ENCODE results near the gene KCNJ15. TPM values are rescaled to one million over a fixed set of nuclear protein-coding genes. Genes with fewer than 3 reads are reported as not detected.

KCNJ15 gene
- total and polyA plus RNA-seq, 2 experiments from 2014 or later = not detected

DNA sequence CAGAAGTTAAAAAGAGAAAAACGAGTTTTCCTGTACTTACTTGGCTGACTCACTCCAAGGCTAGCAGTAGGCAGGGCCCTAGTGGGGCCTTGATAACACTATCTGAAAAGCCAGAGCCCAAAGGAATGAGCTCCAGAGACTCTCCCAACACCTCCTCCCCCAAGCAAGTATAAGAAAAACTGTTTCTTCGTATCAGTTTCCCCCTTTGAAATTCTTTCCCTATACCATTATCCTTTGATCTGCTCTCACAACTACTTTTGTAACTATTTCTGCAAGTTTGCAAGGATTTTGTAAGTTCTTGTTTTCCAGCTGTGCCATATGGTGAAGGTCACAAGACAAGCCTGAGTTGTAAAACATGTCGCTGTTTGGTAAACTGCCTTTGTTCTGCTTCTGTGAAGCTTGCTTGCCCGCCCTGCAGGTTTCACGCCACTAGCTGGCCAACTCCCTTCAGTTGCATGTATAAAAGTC, 36.5 kb upstream of the KCNJ15 start:
- no peaks in the 10 kb centered on the region for H3K36me3 ChIP-seq
- no peaks in the 10 kb centered on the region for H3K4me1 ChIP-seq (ENCODE audit: low read depth)
- peak in 1 of 2 donors; percentile 57 for DNase-seq (ENCODE audit: low read depth in 1 of 2, low spot score in 1 of 2)
- no peaks in the 10 kb centered on the region for H3K27me3 ChIP-seq
- TF ChIP-seq, protein P1, sequence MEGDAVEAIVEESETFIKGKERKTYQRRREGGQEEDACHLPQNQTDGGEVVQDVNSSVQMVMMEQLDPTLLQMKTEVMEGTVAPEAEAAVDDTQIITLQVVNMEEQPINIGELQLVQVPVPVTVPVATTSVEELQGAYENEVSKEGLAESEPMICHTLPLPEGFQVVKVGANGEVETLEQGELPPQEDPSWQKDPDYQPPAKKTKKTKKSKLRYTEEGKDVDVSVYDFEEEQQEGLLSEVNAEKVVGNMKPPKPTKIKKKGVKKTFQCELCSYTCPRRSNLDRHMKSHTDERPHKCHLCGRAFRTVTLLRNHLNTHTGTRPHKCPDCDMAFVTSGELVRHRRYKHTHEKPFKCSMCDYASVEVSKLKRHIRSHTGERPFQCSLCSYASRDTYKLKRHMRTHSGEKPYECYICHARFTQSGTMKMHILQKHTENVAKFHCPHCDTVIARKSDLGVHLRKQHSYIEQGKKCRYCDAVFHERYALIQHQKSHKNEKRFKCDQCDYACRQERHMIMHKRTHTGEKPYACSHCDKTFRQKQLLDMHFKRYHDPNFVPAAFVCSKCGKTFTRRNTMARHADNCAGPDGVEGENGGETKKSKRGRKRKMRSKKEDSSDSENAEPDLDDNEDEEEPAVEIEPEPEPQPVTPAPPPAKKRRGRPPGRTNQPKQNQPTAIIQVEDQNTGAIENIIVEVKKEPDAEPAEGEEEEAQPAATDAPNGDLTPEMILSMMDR (IDR thresholded peaks at IDR 0.05; ENCODE audit: low read depth, low read length) = no peak
- no peak overlapping the region for H3K27ac ChIP-seq
- H3K9me3 ChIP-seq (ENCODE audit: low read depth) = no peaks in the 10 kb centered on the region
- no peak overlapping the region for H3K4me3 ChIP-seq

GRCh38 chr21:38221594-38221993, 35.2 kb upstream of the KCNJ15 start:
- Histone ChIP-seq H3K9me3 (ENCODE audit: low read depth) (no peaks in the 10 kb centered on the region), H3K4me3 (no peak overlapping the region), H3K27ac (no peak overlapping the region), H3K36me3 (no peaks in the 10 kb centered on the region), H3K27me3 (no peaks in the 10 kb centered on the region), H3K4me1 (ENCODE audit: low read depth) (no peaks in the 10 kb centered on the region)
- TF ChIP-seq, protein P1 (IDR thresholded peaks at IDR 0.05; ENCODE audit: low read depth, low read length) = no peak
- DNase-seq (ENCODE audit: low read depth in 1 of 2, low spot score in 1 of 2) = peak in 1 of 2 donors; percentile 37

- H3K4me1 ChIP-seq (ENCODE audit: low read depth) = no peaks in the 10 kb centered on the region
- peak in 1 of 2 donors; percentile 59 for DNase-seq (ENCODE audit: low read depth in 1 of 2, low spot score in 1 of 2)
- no peaks in the 10 kb centered on the region for H3K36me3 ChIP-seq
- H3K9me3 ChIP-seq (ENCODE audit: low read depth) = no peaks in the 10 kb centered on the region
- H3K27me3 ChIP-seq = no peaks in the 10 kb centered on the region
- no peak overlapping the region for H3K27ac ChIP-seq
- no peak overlapping the region for H3K4me3 ChIP-seq
- TF ChIP-seq, protein P1 (IDR thresholded peaks at IDR 0.05; ENCODE audit: low read depth, low read length) = no peak
Measured at GRCh38 chr21:38223893-38224540, 32.8 kb upstream of the KCNJ15 start.

GRCh38 chr21:38227401-38227800, 29.4 kb upstream of the KCNJ15 start:
- TF ChIP-seq, protein P1 (IDR thresholded peaks at IDR 0.05; ENCODE audit: low read depth, low read length) = no peak
- Histone ChIP-seq H3K9me3 (ENCODE audit: low read depth) (no peaks in the 10 kb centered on the region), H3K4me1 (ENCODE audit: low read depth) (no peaks in the 10 kb centered on the region), H3K36me3 (no peaks in the 10 kb centered on the region), H3K27me3 (no peaks in the 10 kb centered on the region), H3K27ac (no peak overlapping the region), H3K4me3 (no peak overlapping the region)
- no peak for DNase-seq (ENCODE audit: low read depth in 1 of 2, low spot score in 1 of 2)

- no peak for DNase-seq (ENCODE audit: low read depth in 1 of 2, low spot score in 1 of 2)
- no peaks in the 10 kb centered on the region for H3K27me3 ChIP-seq
- TF ChIP-seq, protein P1 (IDR thresholded peaks at IDR 0.05; ENCODE audit: low read depth, low read length) = no peak
- no peaks in the 10 kb centered on the region for H3K9me3 ChIP-seq (ENCODE audit: low read depth)
- no peaks in the 10 kb centered on the region for H3K36me3 ChIP-seq
- no peaks in the 10 kb centered on the region for H3K4me1 ChIP-seq (ENCODE audit: low read depth)
- no peak overlapping the region for H3K4me3 ChIP-seq
- no peak overlapping the region for H3K27ac ChIP-seq
Measured at GRCh38 chr21:38228115-38228514, 28.7 kb upstream of the KCNJ15 start.
